Measurements from ENCODE around the gene SCGB1C1. TPM values are rescaled to one million over a fixed set of nuclear protein-coding genes. Genes with fewer than 3 reads are reported as not detected.

Gene SCGB1C1
- total RNA-seq, 1 experiment from 2014 or later: not detected

DNA sequence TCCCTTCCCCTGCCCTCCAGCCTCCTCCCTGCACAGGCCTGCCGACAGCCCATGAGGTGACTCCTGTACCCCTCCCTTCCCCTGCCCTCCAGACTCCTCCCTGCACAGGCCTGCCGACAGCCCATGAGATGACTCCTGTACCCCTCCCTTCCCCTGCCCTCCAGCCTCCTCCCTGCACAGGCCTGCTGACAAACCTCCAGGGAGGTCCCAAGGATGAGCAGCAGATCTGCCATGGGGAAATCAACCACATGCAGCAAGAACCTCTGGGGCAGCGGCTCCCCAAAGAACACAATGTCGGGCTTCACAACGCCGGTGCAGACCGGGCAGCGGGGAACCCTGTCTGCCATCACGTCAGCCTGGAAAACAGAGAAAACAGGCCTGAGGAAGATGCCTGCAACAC, 31.0 kb downstream of the SCGB1C1 start:
- TF ChIP-seq, protein P1, sequence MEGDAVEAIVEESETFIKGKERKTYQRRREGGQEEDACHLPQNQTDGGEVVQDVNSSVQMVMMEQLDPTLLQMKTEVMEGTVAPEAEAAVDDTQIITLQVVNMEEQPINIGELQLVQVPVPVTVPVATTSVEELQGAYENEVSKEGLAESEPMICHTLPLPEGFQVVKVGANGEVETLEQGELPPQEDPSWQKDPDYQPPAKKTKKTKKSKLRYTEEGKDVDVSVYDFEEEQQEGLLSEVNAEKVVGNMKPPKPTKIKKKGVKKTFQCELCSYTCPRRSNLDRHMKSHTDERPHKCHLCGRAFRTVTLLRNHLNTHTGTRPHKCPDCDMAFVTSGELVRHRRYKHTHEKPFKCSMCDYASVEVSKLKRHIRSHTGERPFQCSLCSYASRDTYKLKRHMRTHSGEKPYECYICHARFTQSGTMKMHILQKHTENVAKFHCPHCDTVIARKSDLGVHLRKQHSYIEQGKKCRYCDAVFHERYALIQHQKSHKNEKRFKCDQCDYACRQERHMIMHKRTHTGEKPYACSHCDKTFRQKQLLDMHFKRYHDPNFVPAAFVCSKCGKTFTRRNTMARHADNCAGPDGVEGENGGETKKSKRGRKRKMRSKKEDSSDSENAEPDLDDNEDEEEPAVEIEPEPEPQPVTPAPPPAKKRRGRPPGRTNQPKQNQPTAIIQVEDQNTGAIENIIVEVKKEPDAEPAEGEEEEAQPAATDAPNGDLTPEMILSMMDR (IDR thresholded peaks at IDR 0.05; ENCODE audit: insufficient read depth in 1 of 2, low read depth in 1 of 2, low read length in 1 of 2, severe bottlenecking in 1 of 2, unreplicated experiment in 1 of 2): no peak
- Mint-ChIP-seq H3K36me3 (ENCODE audit: insufficient read depth, unreplicated experiment) (peaks cover 6% of the 10 kb centered on the region), H3K4me1 (ENCODE audit: low read depth, unreplicated experiment) (no peaks in the 10 kb centered on the region), H3K9me3 (ENCODE audit: unreplicated experiment) (no peaks in the 10 kb centered on the region), H3K27me3 (ENCODE audit: insufficient read depth, unreplicated experiment) (no peaks in the 10 kb centered on the region), H3K27ac (ENCODE audit: unreplicated experiment) (no peak overlapping the region), H3K4me3 (ENCODE audit: unreplicated experiment) (no peak overlapping the region)
- ChIA-PET CTCF (no interaction called here), POLR2A (no interaction called here)
- intact Hi-C loops (cut with micrococcal nuclease; ENCODE audit: unreplicated experiment): no loop called here
- no peak for DNase-seq
- H3K4me1 ChIP-seq: no peaks in the 10 kb centered on the region
- no TSS peak for BruUV-seq (replicated peaks)
- H3K9me3 ChIP-seq: no peaks in the 10 kb centered on the region
- no peaks in the 10 kb centered on the region for H3K36me3 ChIP-seq (ENCODE audit: control insufficient read depth, insufficient read depth, low read length)
- no peaks in the 10 kb centered on the region for H3K27me3 ChIP-seq (replicated peaks; ENCODE audit: control insufficient read depth, insufficient read depth, low read length)
- no peak overlapping the region for H3K4me3 ChIP-seq (ENCODE audit: low read depth, low read length)

DNA sequence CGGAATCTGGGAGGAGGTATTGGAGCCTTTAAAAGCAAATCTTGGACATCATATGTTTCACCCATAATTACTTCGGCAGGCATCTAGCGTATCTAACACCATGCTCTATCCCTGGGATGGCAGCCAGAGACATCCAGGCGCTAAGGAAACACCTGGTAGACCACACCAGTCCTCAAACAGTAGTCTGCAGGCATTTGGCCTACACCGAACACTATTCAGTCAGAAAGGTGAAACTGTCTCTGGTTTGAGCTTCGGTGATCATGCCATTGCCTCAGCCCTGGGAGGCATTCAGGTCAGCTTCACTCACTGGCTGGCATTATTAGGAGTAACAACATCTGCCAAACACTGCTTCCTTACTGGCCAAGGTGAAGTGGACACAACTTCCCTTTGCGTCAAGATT, 31.5 kb downstream of the SCGB1C1 start:
- Mint-ChIP-seq H3K36me3 (ENCODE audit: insufficient read depth, unreplicated experiment) (peaks cover 6% of the 10 kb centered on the region), H3K27ac (ENCODE audit: unreplicated experiment) (no peak overlapping the region), H3K9me3 (ENCODE audit: unreplicated experiment) (no peaks in the 10 kb centered on the region), H3K4me3 (ENCODE audit: unreplicated experiment) (no peak overlapping the region), H3K4me1 (ENCODE audit: low read depth, unreplicated experiment) (no peaks in the 10 kb centered on the region), H3K27me3 (ENCODE audit: insufficient read depth, unreplicated experiment) (no peaks in the 10 kb centered on the region)
- H3K9me3 ChIP-seq: no peaks in the 10 kb centered on the region
- DNase-seq: no peak
- TF ChIP-seq, protein P1 (IDR thresholded peaks at IDR 0.05; ENCODE audit: insufficient read depth in 1 of 2, low read depth in 1 of 2, low read length in 1 of 2, severe bottlenecking in 1 of 2, unreplicated experiment in 1 of 2): no peak
- H3K36me3 ChIP-seq (ENCODE audit: control insufficient read depth, insufficient read depth, low read length): no peaks in the 10 kb centered on the region
- no peaks in the 10 kb centered on the region for H3K4me1 ChIP-seq
- intact Hi-C loops (cut with micrococcal nuclease; ENCODE audit: unreplicated experiment): no loop called here
- no TSS peak for BruUV-seq (replicated peaks)
- CTCF ChIA-PET: no interaction called here
- H3K4me3 ChIP-seq (ENCODE audit: low read depth, low read length): no peak overlapping the region
- H3K27me3 ChIP-seq (replicated peaks; ENCODE audit: control insufficient read depth, insufficient read depth, low read length): no peaks in the 10 kb centered on the region
- POLR2A ChIA-PET: no interaction called here

- intact Hi-C loops (cut with micrococcal nuclease; ENCODE audit: unreplicated experiment): no loop called here
- TF ChIP-seq, protein P1 (IDR thresholded peaks at IDR 0.05; ENCODE audit: insufficient read depth in 1 of 2, low read depth in 1 of 2, low read length in 1 of 2, severe bottlenecking in 1 of 2, unreplicated experiment in 1 of 2): no peak
- Mint-ChIP-seq H3K36me3 (ENCODE audit: insufficient read depth, unreplicated experiment) (peaks cover 6% of the 10 kb centered on the region), H3K4me1 (ENCODE audit: low read depth, unreplicated experiment) (no peaks in the 10 kb centered on the region), H3K27ac (ENCODE audit: unreplicated experiment) (no peak overlapping the region), H3K27me3 (ENCODE audit: insufficient read depth, unreplicated experiment) (no peaks in the 10 kb centered on the region), H3K4me3 (ENCODE audit: unreplicated experiment) (no peak overlapping the region), H3K9me3 (ENCODE audit: unreplicated experiment) (no peaks in the 10 kb centered on the region)
- ChIA-PET CTCF (no interaction called here), POLR2A (no interaction called here)
- no peak for DNase-seq
- Histone ChIP-seq H3K4me1 (no peaks in the 10 kb centered on the region), H3K27me3 (replicated peaks; ENCODE audit: control insufficient read depth, insufficient read depth, low read length) (no peaks in the 10 kb centered on the region), H3K4me3 (ENCODE audit: low read depth, low read length) (no peak overlapping the region), H3K9me3 (no peaks in the 10 kb centered on the region), H3K36me3 (ENCODE audit: control insufficient read depth, insufficient read depth, low read length) (no peaks in the 10 kb centered on the region)
- no TSS peak for BruUV-seq (replicated peaks)
These were observed 33.0 kb downstream of the SCGB1C1 start for GRCh38 chr11:225734-226453.
